PFSK-1 (cell line): ENCODE data around the gene ZNF264.

Source experiments
- FOXP2 ChIP-seq: optimal IDR thresholded peaks from 2 replicates; pipeline ENCODE3; 2011; ENCODE audit warnings: borderline replicate concordance, control low read depth, inconsistent platforms; ENCODE audit not compliant: insufficient read depth; ENCODE audit errors: extremely low read length, extremely low read depth
- POLR2AphosphoS5 ChIP-seq: IDR thresholded peaks from 2 replicates; pipeline ENCODE4 v1.6.1; 2012; ENCODE audit warnings: low read depth, mild to moderate bottlenecking, control low read depth, low read length, moderate library complexity
- SIN3A ChIP-seq: IDR thresholded peaks from 2 replicates; pipeline ENCODE4 v1.6.1; 2012; ENCODE audit warnings: mild to moderate bottlenecking, low read length, moderate library complexity, borderline replicate concordance; ENCODE audit not compliant: insufficient read depth
- TAF1 ChIP-seq: IDR thresholded peaks from 2 replicates; pipeline ENCODE4 v1.6.1; 2012; ENCODE audit warnings: low read length, control low read depth, borderline replicate concordance; ENCODE audit not compliant: insufficient read depth
- TF ChIP-seq, protein P1 (sequence below), 2 experiments: IDR thresholded peaks; 2 replicates each; pipeline versions ENCODE4 v1.6.1 to v1.8.0; 2011 to 2012; ENCODE audit warnings: low read depth in 2 of 2, low read length in 2 of 2, control low read depth in 1 of 2, inconsistent platforms in 1 of 2, mild to moderate bottlenecking in 1 of 2, moderate library complexity in 1 of 2; ENCODE audit not compliant: insufficient read depth in 1 of 2

DNA sequence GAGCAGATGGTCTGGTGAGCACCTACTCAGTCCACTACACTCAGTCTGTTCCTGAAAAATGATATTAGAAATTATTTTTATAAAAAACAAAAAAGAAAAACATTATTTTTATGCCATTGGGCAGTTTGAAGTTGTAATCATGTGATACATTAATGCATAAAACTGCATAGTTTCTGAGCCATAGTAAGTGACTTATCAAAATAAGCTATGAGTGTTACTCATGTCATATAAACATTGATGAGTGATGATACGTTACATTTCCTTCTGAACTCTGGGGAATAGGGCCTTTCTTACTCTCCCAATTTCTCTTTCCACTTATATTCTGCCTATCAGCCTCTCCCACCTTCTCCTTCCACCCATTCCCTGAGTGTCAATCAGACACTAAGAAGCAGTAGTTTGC, 58.0 kb downstream of the ZNF264 start:
- TF ChIP-seq, protein P1, sequence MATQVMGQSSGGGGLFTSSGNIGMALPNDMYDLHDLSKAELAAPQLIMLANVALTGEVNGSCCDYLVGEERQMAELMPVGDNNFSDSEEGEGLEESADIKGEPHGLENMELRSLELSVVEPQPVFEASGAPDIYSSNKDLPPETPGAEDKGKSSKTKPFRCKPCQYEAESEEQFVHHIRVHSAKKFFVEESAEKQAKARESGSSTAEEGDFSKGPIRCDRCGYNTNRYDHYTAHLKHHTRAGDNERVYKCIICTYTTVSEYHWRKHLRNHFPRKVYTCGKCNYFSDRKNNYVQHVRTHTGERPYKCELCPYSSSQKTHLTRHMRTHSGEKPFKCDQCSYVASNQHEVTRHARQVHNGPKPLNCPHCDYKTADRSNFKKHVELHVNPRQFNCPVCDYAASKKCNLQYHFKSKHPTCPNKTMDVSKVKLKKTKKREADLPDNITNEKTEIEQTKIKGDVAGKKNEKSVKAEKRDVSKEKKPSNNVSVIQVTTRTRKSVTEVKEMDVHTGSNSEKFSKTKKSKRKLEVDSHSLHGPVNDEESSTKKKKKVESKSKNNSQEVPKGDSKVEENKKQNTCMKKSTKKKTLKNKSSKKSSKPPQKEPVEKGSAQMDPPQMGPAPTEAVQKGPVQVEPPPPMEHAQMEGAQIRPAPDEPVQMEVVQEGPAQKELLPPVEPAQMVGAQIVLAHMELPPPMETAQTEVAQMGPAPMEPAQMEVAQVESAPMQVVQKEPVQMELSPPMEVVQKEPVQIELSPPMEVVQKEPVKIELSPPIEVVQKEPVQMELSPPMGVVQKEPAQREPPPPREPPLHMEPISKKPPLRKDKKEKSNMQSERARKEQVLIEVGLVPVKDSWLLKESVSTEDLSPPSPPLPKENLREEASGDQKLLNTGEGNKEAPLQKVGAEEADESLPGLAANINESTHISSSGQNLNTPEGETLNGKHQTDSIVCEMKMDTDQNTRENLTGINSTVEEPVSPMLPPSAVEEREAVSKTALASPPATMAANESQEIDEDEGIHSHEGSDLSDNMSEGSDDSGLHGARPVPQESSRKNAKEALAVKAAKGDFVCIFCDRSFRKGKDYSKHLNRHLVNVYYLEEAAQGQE (IDR thresholded peaks at IDR 0.05; ENCODE audit: insufficient read depth in 1 of 2, low read depth in 2 of 2, low read length in 2 of 2): no peak
- no peak for TF ChIP-seq POLR2AphosphoS5
- TF ChIP-seq TAF1: no peak
- no peak for TF ChIP-seq SIN3A
- no peak for TF ChIP-seq FOXP2
